Measurements from ENCODE around the gene EBF3. TPM values are rescaled to one million over a fixed set of nuclear protein-coding genes. Genes with fewer than 3 reads are reported as not detected.

EBF3 gene
- total and polyA plus RNA-seq, 9 of the 15 experiments (the other 6 are each of a cell fraction or from before 2014, with no cell fraction given): not detected

- TF ChIP-seq, protein P1, sequence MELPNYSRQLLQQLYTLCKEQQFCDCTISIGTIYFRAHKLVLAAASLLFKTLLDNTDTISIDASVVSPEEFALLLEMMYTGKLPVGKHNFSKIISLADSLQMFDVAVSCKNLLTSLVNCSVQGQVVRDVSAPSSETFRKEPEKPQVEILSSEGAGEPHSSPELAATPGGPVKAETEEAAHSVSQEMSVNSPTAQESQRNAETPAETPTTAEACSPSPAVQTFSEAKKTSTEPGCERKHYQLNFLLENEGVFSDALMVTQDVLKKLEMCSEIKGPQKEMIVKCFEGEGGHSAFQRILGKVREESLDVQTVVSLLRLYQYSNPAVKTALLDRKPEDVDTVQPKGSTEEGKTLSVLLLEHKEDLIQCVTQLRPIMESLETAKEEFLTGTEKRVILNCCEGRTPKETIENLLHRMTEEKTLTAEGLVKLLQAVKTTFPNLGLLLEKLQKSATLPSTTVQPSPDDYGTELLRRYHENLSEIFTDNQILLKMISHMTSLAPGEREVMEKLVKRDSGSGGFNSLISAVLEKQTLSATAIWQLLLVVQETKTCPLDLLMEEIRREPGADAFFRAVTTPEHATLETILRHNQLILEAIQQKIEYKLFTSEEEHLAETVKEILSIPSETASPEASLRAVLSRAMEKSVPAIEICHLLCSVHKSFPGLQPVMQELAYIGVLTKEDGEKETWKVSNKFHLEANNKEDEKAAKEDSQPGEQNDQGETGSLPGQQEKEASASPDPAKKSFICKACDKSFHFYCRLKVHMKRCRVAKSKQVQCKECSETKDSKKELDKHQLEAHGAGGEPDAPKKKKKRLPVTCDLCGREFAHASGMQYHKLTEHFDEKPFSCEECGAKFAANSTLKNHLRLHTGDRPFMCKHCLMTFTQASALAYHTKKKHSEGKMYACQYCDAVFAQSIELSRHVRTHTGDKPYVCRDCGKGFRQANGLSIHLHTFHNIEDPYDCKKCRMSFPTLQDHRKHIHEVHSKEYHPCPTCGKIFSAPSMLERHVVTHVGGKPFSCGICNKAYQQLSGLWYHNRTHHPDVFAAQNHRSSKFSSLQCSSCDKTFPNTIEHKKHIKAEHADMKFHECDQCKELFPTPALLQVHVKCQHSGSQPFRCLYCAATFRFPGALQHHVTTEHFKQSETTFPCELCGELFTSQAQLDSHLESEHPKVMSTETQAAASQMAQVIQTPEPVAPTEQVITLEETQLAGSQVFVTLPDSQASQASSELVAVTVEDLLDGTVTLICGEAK (IDR thresholded peaks at IDR 0.05): no peak
- TF ChIP-seq, protein P1 (CRISPR knock-in tag; IDR thresholded peaks at IDR 0.05): no peak
- TF ChIP-seq BHLHE40 (IDR thresholded peaks at IDR 0.05; ENCODE audit: low read length): no peak
These were observed 18.5 kb downstream of the EBF3 start (continued) for GRCh38 chr10:129945526-129945925.
